MG63 (cell line): Measurements from ENCODE around the gene TRIM72. TPM values are rescaled to one million over a fixed set of nuclear protein-coding genes. Genes with fewer than 3 reads are reported as not detected.
A peak's percentile ranks its signal among the peaks of the same experiment; 100 is the strongest.
"Not testable (repeated sequence)": the region's sequence is repeated elsewhere in the genome, so short reads cannot be mapped to it uniquely, and the experiment has no call there.

Source experiments
- DNase-seq: peaks from one replicate; pipeline ENCODE4 v3.0.0-alpha.2; 2020
- H3K27me3 ChIP-seq: fragments of 250-450 bp; sonication (Bioruptor Pico); 2 replicates; pipeline ENCODE4 v1.5.1; 2020; ENCODE audit warnings: mild to moderate bottlenecking, moderate library complexity
- H3K36me3 ChIP-seq: fragments of 250-450 bp; sonication (Bioruptor Pico); 2 replicates; pipeline ENCODE4 v1.5.1; 2020; ENCODE audit warnings: mild to moderate bottlenecking, moderate library complexity
- H3K4me3 ChIP-seq: fragments of 250-450 bp; sonication (Bioruptor Pico); 2 replicates; pipeline ENCODE4 v1.5.1; 2020; ENCODE audit warnings: mild to moderate bottlenecking, moderate library complexity
- H3K9me3 ChIP-seq: fragments of 250-450 bp; sonication (Bioruptor Pico); 2 replicates; pipeline ENCODE4 v1.5.1; 2020; ENCODE audit warnings: mild to moderate bottlenecking, moderate library complexity
- total RNA-seq: library from RNA; depleted of rRNA; stranded (reverse); fragments of >200 nt; shearing (Covaris generic); gene quantifications from 2 replicates; pipeline ENCODE4 v1.2.3, GENCODE V29; 2014; ENCODE audit warnings: low replicate concordance

The TRIM72 gene
- total RNA-seq, 1 experiment from 2014 or later: not detected

DNA sequence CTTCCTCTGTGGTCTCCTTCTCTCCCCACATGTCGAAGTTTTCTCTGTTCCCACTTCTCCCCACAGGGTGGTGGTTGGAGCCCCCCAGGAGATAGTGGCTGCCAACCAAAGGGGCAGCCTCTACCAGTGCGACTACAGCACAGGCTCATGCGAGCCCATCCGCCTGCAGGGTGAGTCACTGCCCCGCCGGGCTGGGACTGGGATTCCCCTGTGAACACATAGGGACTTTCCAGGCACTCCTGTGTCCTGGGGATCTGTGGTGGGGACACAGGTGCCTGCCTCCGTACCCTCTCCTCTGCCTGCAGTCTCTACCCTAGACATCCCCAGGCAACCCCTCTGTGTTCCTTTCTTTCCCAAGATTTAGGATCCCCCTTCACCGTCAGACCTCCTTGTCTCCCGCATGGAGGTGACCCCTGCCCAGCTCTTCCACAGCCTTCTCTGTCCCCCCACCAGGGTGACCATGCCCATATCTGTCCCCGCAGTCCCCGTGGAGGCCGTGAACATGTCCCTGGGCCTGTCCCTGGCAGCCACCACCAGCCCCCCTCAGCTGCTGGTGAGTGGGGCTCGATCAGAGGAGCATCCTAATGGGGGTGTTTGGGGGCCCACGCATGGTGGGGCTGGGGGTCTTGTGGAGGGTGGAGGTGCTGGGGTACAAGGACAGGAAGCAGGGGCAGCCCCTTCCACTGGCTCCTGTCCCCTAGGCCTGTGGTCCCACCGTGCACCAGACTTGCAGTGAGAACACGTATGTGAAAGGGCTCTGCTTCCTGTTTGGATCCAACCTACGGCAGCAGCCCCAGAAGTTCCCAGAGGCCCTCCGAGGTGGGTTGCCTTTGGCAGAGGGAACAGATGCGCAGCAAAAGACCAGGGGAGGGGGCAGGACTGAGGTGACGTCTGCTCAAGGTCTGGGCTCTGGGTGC is 51.7 kb downstream of the TRIM72 start:
- peak; percentile 76 for DNase-seq
- Histone ChIP-seq H3K36me3 (no peaks in the 10 kb centered on the region), H3K27me3 (no peaks in the 10 kb centered on the region; the same call in 1 of the 2 replicates), H3K4me3 (no peak overlapping the region), H3K9me3 (0 out of 2 replicates have a peak, but pooled peaks cover 5% of the 10 kb centered on the region)

DNA sequence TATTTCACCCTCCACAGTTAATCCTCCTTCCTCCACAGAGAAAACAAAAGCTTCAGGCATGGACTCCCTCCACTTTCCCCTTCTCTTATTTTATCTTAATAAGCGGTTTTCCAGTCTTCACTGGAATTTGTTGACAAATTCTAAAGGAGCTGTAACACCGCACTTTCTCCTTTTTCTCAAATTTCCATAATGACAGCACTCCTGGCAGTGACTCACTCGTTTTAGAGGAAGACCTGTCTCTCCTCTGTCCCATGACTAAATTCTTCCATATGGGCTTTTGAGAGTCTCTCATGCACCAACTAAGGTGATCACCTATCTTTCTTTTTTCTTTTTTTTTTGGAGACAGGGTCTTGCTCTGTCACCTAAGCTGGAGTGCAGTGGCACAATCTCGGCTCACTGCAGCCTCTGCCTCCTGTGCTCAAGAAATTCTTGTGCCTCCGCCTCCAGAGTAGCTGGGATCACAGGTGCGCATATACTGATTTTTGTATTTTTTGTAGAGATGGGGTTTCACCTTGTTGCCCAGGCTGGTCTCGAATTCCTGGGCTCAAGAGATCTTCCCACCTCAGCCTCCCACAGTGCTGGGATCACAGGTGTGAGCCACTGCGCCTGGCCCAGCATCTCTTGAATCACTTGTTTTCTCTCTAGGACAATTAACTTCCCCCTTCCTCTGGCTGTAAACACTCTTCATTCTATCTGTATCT is 53.6 kb downstream of the TRIM72 start:
- H3K4me3 ChIP-seq: no peak overlapping the region
- no peak for DNase-seq
- H3K9me3 ChIP-seq: 0 out of 2 replicates have a peak, but pooled peaks cover 5% of the 10 kb centered on the region
- no peaks in the 10 kb centered on the region for H3K36me3 ChIP-seq
- H3K27me3 ChIP-seq: peaks cover 8% of the 10 kb centered on the region

DNA sequence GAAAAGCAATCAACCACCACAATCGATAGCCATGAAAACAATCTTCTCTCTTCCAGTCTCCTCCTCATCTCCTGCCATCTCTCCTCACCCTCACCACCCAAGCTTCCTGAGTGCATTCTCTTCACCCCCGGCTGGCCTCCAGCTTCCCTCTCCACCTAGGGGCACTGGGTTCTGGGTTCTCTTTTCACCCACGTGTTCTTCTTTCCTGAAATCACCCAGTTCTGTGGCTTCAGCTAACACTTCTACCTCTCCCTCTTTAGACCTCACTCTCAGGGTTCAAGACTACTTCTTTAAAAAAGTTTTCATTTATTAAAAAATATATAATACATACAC is 54.1 kb downstream of the TRIM72 start:
- DNase-seq: no peak
- Histone ChIP-seq H3K9me3 (0 out of 2 replicates have a peak, but pooled peaks cover 5% of the 10 kb centered on the region), H3K36me3 (no peaks in the 10 kb centered on the region), H3K27me3 (peaks cover 8% of the 10 kb centered on the region), H3K4me3 (no peak overlapping the region)

DNA sequence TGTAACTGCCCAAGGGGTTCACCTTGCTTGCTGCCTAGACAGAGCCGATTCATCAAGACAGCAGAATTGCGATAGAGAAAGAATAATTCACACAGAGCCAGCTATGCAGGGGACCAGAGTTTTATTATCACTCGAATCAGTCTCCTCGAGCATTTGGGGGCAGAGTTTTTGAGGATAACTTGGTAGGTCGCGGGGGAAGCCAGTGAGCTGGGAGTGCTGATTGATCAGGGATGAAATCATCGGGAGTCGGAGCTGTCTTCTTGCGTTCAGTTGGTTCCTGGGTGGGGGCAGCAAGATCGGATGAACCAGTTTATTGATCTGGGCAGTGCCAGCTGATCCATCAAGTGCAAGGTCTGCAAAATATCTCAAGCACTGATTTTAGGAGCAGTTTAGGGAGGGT is 55.0 kb downstream of the TRIM72 start:
- H3K36me3 ChIP-seq: no peaks in the 10 kb centered on the region
- no peak for DNase-seq
- H3K27me3 ChIP-seq: peaks cover 8% of the 10 kb centered on the region
- no peak overlapping the region for H3K4me3 ChIP-seq
- H3K9me3 ChIP-seq: 0 out of 2 replicates have a peak, but pooled peaks cover 5% of the 10 kb centered on the region

DNA sequence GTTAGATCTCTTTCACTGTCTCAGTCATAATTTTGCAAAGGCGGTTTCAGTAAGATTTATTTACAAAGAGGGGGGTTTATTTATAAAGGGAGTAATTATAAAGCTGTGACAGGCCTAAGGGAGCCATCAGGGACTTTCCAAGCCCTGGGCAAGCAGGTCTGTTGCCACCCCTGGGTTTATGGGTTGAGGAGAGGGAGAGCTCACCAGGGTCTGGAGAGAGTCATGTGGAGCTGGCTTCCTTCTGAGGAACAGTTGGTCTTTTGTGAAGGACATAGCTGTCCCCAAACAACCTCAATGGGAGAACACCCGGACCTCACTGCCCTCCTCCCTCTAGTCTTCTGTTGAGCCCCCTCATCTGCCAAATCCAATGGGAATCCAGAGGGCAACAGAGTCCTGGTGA is 55.6 kb downstream of the TRIM72 start:
- H3K27me3 ChIP-seq: peaks cover 8% of the 10 kb centered on the region
- DNase-seq: no peak
- no peak overlapping the region for H3K4me3 ChIP-seq
- H3K9me3 ChIP-seq: 0 out of 2 replicates have a peak, but pooled peaks cover 5% of the 10 kb centered on the region
- no peaks in the 10 kb centered on the region for H3K36me3 ChIP-seq

DNA sequence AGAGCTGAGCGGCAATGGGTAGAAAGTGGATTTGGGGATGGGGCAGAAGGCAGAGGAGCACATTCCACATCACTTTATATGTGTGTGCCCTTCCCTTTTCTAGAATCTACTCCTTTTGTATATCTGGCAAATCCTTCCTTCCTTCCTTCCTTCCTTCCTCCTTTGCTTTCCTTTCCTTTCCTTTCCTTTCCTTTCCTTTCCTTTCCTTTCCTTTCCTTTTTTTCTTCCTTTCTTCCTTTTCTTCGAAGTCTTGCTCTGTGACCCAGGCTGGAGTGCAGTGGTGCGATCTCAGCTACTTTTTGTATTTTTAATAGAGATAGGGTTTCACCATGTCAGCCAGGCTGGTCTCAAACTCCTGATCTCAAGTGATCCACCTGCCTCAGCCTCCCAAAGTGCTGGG is 56.1 kb downstream of the TRIM72 start:
- H3K4me3 ChIP-seq, H3K27me3 ChIP-seq, H3K9me3 ChIP-seq, H3K36me3 ChIP-seq, DNase-seq: not testable (repeated sequence)

DNA sequence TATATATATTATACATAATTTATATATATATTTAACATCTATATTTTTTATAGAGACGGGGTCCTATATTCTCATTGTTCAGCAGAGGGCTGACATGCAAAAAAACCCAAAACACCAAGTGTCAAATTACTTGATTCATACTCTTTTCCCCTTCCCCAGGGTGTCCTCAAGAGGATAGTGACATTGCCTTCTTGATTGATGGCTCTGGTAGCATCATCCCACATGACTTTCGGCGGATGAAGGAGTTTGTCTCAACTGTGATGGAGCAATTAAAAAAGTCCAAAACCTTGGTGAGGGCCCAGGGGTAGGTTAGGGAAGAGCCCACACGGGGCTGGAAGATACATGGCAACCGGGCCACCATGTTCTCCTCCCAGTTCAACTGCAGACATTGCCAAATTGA is 56.9 kb downstream of the TRIM72 start:
- Histone ChIP-seq H3K36me3 (no peaks in the 10 kb centered on the region), H3K4me3 (no peak overlapping the region), H3K27me3 (peaks cover 14% of the 10 kb centered on the region), H3K9me3 (0 out of 2 replicates have a peak, but pooled peaks cover 5% of the 10 kb centered on the region)
- DNase-seq: no peak

DNA sequence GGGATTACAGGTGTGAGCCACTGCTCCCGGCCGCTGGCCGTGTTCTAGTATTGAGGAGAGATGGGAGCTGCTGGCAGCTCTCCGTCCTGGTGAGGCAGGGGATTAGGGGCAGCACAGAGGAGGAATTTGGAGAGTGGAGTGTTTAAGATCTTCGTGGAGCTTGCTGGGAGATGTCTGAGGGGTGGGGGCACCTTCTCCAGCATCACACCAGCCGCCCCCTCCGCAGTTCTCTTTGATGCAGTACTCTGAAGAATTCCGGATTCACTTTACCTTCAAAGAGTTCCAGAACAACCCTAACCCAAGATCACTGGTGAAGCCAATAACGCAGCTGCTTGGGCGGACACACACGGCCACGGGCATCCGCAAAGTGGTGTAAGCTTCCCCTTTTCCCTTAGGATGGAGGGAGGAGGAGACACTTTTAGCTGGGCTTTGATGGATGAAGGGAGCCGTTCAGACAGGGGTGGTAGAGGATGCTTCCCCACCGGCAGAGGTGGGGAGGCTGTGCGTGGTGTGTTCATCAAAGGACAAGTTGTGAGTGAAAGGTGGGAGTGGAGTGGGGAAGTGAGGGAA is 57.8 kb downstream of the TRIM72 start:
- Histone ChIP-seq H3K36me3 (no peaks in the 10 kb centered on the region), H3K9me3 (0 out of 2 replicates have a peak, but pooled peaks cover 5% of the 10 kb centered on the region), H3K27me3 (peaks cover 17% of the 10 kb centered on the region), H3K4me3 (no peak overlapping the region)
- no peak for DNase-seq

DNA sequence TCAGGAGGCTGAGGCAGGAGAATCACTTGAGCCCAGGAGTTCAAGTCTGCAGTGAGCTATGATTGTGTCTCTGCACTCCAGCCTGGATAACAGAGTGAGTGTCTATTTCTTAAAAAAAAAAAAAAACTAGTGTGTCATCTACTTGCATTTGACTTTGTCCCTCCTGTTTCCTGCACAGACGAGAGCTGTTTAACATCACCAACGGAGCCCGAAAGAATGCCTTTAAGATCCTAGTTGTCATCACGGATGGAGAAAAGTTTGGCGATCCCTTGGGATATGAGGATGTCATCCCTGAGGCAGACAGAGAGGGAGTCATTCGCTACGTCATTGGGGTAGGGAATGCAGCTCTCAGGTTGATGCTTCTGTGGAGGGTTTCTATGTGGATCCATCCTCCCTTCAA is 59.3 kb downstream of the TRIM72 start:
- H3K4me3 ChIP-seq: no peak overlapping the region
- H3K9me3 ChIP-seq: 0 out of 2 replicates have a peak, but pooled peaks cover 5% of the 10 kb centered on the region
- DNase-seq: no peak
- H3K36me3 ChIP-seq: no peaks in the 10 kb centered on the region
- H3K27me3 ChIP-seq: peaks cover 20% of the 10 kb centered on the region

DNA sequence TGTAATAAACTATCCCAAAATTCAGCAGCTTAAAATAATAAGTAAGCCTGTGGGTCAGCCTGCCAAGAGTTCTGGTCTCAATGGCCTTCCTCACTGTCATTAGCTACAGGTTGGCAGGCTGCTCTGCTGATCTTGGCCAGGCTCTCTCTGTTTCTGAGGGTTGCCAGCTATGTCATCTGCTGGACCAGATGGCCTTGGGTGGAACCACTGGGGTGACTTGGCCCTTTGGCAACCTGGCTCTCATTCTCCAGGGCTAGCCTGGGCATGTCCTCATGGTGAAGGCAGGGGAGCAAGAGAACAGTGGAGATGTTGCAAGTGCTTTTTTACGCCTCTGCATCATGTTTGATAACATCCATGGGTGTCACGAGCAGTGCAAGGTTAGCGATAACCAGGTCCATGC is 59.8 kb downstream of the TRIM72 start:
- H3K27me3 ChIP-seq: peaks cover 20% of the 10 kb centered on the region
- H3K36me3 ChIP-seq: no peaks in the 10 kb centered on the region
- no peak overlapping the region for H3K4me3 ChIP-seq
- DNase-seq: peak; percentile 79
- H3K9me3 ChIP-seq: 0 out of 2 replicates have a peak, but pooled peaks cover 2% of the 10 kb centered on the region

DNA sequence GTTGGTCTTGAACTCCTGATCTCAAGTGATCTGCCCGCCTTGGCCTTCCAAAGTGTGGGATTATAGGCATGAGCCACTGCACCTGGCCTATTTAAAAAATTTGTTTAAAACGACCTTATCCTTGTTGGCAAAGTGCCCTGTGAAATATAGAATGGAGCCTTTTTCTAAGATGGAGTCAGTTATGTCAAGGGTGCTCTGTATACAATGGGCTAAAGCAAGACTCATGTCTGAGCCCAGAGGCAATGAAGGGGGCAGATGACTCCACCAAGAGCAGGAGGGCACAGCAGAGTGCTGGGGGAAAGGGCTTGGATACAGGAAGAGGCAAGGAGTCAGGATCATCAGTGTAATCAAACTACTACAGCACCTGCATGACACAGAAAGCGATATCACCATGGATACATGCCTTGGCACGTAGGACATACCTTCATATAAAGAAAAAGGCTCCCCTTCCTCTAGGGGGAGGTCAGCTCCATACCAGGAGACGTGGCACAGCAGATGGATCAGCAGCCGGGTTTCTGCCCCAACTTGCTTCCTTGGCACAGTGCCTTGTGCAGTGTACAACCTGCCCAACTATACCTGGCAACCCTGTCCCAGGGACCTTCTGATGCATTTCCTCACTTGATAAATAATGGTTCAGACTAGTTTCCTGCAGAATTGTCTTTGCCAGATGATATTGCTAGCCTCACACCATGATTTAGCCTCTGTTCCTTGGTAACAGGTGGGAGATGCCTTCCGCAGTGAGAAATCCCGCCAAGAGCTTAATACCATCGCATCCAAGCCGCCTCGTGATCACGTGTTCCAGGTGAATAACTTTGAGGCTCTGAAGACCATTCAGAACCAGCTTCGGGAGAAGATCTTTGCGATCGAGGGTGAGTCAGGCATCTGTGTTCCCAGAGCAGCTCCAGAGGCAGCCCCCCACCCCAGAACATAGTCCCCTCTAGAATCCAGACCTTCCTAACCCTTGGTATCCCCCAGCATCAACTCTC is 61.2 kb downstream of the TRIM72 start:
- Histone ChIP-seq H3K9me3 (peaks cover 3% of the 10 kb centered on the region; the same call in 1 of the 2 replicates), H3K27me3 (peaks cover 23% of the 10 kb centered on the region), H3K36me3 (no peaks in the 10 kb centered on the region), H3K4me3 (no peak overlapping the region)
- no peak for DNase-seq

DNA sequence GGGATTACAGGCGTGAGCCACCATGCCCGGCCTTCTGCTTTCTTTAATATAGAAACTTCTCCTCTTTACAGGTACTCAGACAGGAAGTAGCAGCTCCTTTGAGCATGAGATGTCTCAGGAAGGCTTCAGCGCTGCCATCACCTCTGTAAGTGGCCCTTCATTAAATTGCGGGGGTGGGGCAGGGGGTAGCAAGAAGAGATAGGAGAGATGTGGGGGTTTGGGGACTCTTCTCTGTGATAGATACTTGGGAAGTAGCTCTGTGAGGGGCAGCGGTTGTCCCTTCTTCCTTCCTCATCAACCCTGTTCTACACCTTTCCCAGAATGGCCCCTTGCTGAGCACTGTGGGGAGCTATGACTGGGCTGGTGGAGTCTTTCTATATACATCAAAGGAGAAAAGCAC is 62.7 kb downstream of the TRIM72 start:
- peaks cover 3% of the 10 kb centered on the region; the same call in 1 of the 2 replicates for H3K9me3 ChIP-seq
- no peak overlapping the region for H3K4me3 ChIP-seq
- no peaks in the 10 kb centered on the region for H3K36me3 ChIP-seq
- DNase-seq: no peak
- H3K27me3 ChIP-seq: peaks cover 28% of the 10 kb centered on the region

DNA sequence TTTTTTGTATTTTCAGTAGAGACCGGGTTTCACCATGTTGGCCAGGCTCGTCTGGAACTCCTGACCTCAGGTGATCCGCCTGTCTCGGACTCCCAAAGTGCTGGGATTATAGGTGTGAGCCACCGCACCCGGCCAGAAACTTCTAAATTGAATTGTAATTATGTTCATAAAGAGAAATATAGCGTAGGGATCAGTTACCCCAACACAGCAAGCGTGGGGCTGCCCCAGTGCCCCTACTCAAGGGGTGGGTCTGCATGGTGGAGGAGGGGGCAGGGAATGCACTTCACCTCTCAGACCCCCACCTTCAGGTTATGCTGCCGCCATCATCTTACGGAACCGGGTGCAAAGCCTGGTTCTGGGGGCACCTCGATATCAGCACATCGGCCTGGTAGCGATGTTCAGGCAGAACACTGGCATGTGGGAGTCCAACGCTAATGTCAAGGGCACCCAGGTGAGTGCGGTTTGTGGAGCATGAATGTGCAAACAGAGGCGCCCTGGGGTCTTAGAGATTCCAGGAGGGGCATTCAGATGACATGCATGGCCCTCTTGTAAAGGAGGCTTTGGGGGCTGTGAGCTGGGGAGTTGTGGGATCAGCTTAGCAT is 63.8 kb downstream of the TRIM72 start:
- no peak for DNase-seq
- H3K4me3 ChIP-seq: no peak overlapping the region
- H3K36me3 ChIP-seq: no peaks in the 10 kb centered on the region
- peaks cover 3% of the 10 kb centered on the region; the same call in 1 of the 2 replicates for H3K9me3 ChIP-seq
- H3K27me3 ChIP-seq: peaks cover 26% of the 10 kb centered on the region

DNA sequence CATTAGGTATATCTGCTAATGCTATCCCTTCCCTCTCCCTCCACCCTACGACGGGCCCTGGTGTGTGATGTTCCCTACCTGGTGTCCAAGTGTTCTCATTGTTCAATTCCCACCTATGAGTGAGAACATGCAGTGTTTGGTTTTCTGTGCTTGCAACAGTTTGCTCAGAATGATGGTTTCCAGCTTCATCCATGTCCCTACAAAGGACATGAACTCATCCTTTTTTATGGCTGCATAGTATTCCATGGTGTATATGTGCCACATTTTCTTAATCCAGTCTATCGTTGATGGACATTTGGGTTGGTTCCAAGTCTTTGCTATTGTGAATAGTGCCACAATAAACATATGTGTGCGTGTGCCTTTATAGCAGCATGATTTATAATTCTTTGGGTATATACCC is 64.9 kb downstream of the TRIM72 start:
- DNase-seq, H3K9me3 ChIP-seq, H3K36me3 ChIP-seq, H3K4me3 ChIP-seq: not testable (repeated sequence)
- peaks cover 35% of the 10 kb centered on the region for H3K27me3 ChIP-seq
